K562 (cell line): ENCODE results near the gene OGFR. TPM values are rescaled to one million over a fixed set of nuclear protein-coding genes. Genes with fewer than 3 reads are reported as not detected.

Experiments
- ATAC-seq: fragments of 200-7000 bp; cut with Tn5 transposase; 3 replicates; pipeline ENCODE4 v1.9.1; 2020; ENCODE audit warnings: moderate library complexity
- BruUV-seq: library from RNA; stranded (reverse); fragments of 400-500 nt; replicated peaks from 2 replicates; lab custom pipeline; 2021; lab: Mats Ljungman, UMichigan
- CTCF ChIA-PET: fragments of 300-600 bp; formaldehyde crosslinking; extraction: SDS; loops from one replicate; lab custom pipeline; 2021; ENCODE audit warnings: low intra/inter-chr PET ratio; lab: Yijun Ruan, JAX
- POLR2A ChIA-PET: fragments of 300-600, 350-650 bp; sonication (Branson Sonifier 250); formaldehyde crosslinking; extraction: SDS; loops from one replicate; lab custom pipeline; 2021; ENCODE audit warnings: antibody characterized with exemption, inconsistent platforms; lab: Yijun Ruan, JAX
- DNase-seq, 4 experiments: peaks; one replicate each; pipeline versions ENCODE4 v3.0.0 to v3.0.0-alpha.2; 2011 to 2018; ENCODE audit warnings: low spot score in 3 of 4, mixed read lengths in 3 of 4; ENCODE audit errors: extremely low read depth in 1 of 4
- FAIRE-seq: peaks from 2 replicates; lab custom pipeline; 2011; peaks lifted over from hg19 to GRCh38; lab: Jason Lieb, UNC
- H2AFZ ChIP-seq: 2 replicates; pipeline ENCODE4 v1.6.0; 2011; ENCODE audit warnings: low read depth, low read length, control low read depth, inconsistent platforms
- H3K27ac ChIP-seq: fragments of 200-600 bp; 3 replicates; pipeline ENCODE4 v1.8.0; 2011; ENCODE audit warnings: low read depth, mild to moderate bottlenecking, control low read depth, inconsistent platforms, low read length, moderate library complexity, mixed read lengths; ENCODE audit errors: extremely low read depth
- H3K27me3 ChIP-seq, 2 experiments: fragments of 300-600 bp in 1 of 2; 2 replicates in 1 of 2; 3 replicates in 1 of 2; pipeline versions ENCODE4 v1.6.0 to v1.8.0; 2011; ENCODE audit warnings: inconsistent platforms in 2 of 2, low read length in 2 of 2, mild to moderate bottlenecking in 1 of 2, mixed read lengths in 1 of 2, moderate library complexity in 1 of 2; ENCODE audit not compliant: control insufficient read depth in 2 of 2, insufficient read depth in 2 of 2
- H3K36me3 ChIP-seq: fragments of 300-600 bp; 3 replicates; pipeline ENCODE4 v1.8.0; 2011; ENCODE audit warnings: mild to moderate bottlenecking, low read length, inconsistent platforms; ENCODE audit not compliant: control insufficient read depth, insufficient read depth
- H3K4me1 ChIP-seq, 2 experiments: fragments of 200-600 bp in 1 of 2; replicated peaks in 1 of 2; 2 replicates in 1 of 2; 3 replicates in 1 of 2; pipeline versions ENCODE4 v1.5.1 to v1.8.0; 2011; ENCODE audit warnings: inconsistent platforms in 2 of 2, low read length in 2 of 2, mild to moderate bottlenecking in 1 of 2, mixed read lengths in 1 of 2, moderate library complexity in 1 of 2; ENCODE audit not compliant: control insufficient read depth in 2 of 2, insufficient read depth in 2 of 2
- H3K4me2 ChIP-seq: 2 replicates; pipeline ENCODE4 v1.6.1; 2011; ENCODE audit warnings: low read length, control low read depth, inconsistent platforms, mixed read lengths; ENCODE audit not compliant: insufficient read depth
- H3K4me3 ChIP-seq: fragments of 200-600 bp; sonication (generic), shearing (Covaris generic); 2 replicates; pipeline ENCODE4 v1.5.1; 2016; ENCODE audit warnings: control low read depth, inconsistent platforms
- H3K79me2 ChIP-seq: fragments of 200-600 bp; 3 replicates; pipeline ENCODE4 v1.8.0; 2011; ENCODE audit warnings: low read length, inconsistent platforms; ENCODE audit not compliant: control insufficient read depth, insufficient read depth
- H3K9ac ChIP-seq, 2 experiments: 2 replicates each; pipeline versions ENCODE4 v1.6.0 to v1.6.1; 2011; ENCODE audit warnings: low read depth in 2 of 2, low read length in 2 of 2, control low read depth in 1 of 2, inconsistent platforms in 1 of 2, mild to moderate bottlenecking in 1 of 2, mixed read lengths in 1 of 2; ENCODE audit not compliant: insufficient read depth in 1 of 2
- H3K9me1 ChIP-seq: one replicate; pipeline ENCODE4 v1.6.0; 2011; ENCODE audit warnings: inconsistent platforms, mild to moderate bottlenecking, low read length, moderate library complexity; ENCODE audit not compliant: control insufficient read depth, insufficient read depth
- H3K9me3 ChIP-seq: replicated peaks from 2 replicates; pipeline ENCODE4 v1.5.1; 2011; ENCODE audit warnings: low read depth, low read length, inconsistent platforms; ENCODE audit not compliant: control insufficient read depth, insufficient read depth
- H4K20me1 ChIP-seq: replicated peaks from 2 replicates; pipeline ENCODE4 v1.6.1; 2011; ENCODE audit warnings: low read length, inconsistent platforms, mixed read lengths; ENCODE audit not compliant: control insufficient read depth, insufficient read depth
- BDP1 ChIP-seq: IDR thresholded peaks from 3 replicates; pipeline ENCODE4 v1.6.1; 2011; ENCODE audit not compliant: insufficient read length, insufficient read depth
- CCNT2 ChIP-seq: IDR thresholded peaks from 2 replicates; pipeline ENCODE4 v1.6.1; 2011; ENCODE audit warnings: borderline replicate concordance, low read depth, mild to moderate bottlenecking, moderate library complexity, mixed read lengths, low read length; ENCODE audit not compliant: insufficient read length; ENCODE audit errors: extremely low read depth
- CHD4 ChIP-seq: fragments of 200-600 bp; sonication (generic); IDR thresholded peaks from 3 replicates; pipeline ENCODE4 v1.6.1; 2012; ENCODE audit warnings: low read depth, mild to moderate bottlenecking, mixed read lengths, low read length, inconsistent platforms; ENCODE audit not compliant: insufficient read depth, insufficient replicate concordance, poor library complexity, severe bottlenecking
- FOXJ2 ChIP-seq: fragments of 200-800 bp; sonication (Bioruptor generic); IDR thresholded peaks from 2 replicates; pipeline ENCODE4 v1.6.1; 2016; ENCODE audit warnings: missing genetic modification characterization, missing compliant biosample characterization
- LEF1 ChIP-seq: fragments of 450-650 bp; IDR thresholded peaks from 2 replicates; pipeline ENCODE4 v1.6.1; 2016; ENCODE audit warnings: mild to moderate bottlenecking
- MYNN ChIP-seq, 2 experiments: sonication (generic); formaldehyde crosslinking in 1 of 2; IDR thresholded peaks; 2 replicates each; pipeline versions ENCODE4 v1.5.0 to v1.6.1; 2016 to 2020; ENCODE audit warnings: antibody characterized with exemption in 1 of 2, missing genetic modification reagents in 1 of 2
- NR3C1 ChIP-seq: sonication (generic); formaldehyde crosslinking; IDR thresholded peaks from 2 replicates; pipeline ENCODE4 v1.8.1; 2022; ENCODE audit warnings: missing genetic modification reagents
- POLR2G ChIP-seq: fragments of 200-400 bp; formaldehyde crosslinking; IDR thresholded peaks from 2 replicates; pipeline ENCODE4 v1.6.1; 2017; ENCODE audit warnings: low read depth, mild to moderate bottlenecking, antibody characterized with exemption, low read length, moderate library complexity
- PURB ChIP-seq: sonication (generic); formaldehyde crosslinking; IDR thresholded peaks from 2 replicates; pipeline ENCODE4 v1.9.0; 2021; ENCODE audit warnings: low read depth, mild to moderate bottlenecking, missing genetic modification reagents
- SMARCE1 ChIP-seq: fragments of 450-650 bp; IDR thresholded peaks from 2 replicates; pipeline ENCODE4 v1.7.1; 2016; ENCODE audit warnings: mild to moderate bottlenecking
- SRSF7 ChIP-seq: fragments of 200-400 bp; formaldehyde crosslinking; optimal IDR thresholded peaks from 2 replicates; pipeline ENCODE3; 2017; ENCODE audit warnings: mild to moderate bottlenecking, low read depth, low read length
- ZNF41 ChIP-seq: fragments of 250-450 bp; sonication (Bioruptor Pico); conservative IDR thresholded peaks from 2 replicates; pipeline ENCODE4 v1.4.0; 2020; ENCODE audit warnings: mild to moderate bottlenecking
- ZNF707 ChIP-seq: fragments of 250-450 bp; sonication (Bioruptor Pico); conservative IDR thresholded peaks from 2 replicates; pipeline ENCODE4 v1.8.0; 2022; ENCODE audit warnings: inconsistent platforms, mild to moderate bottlenecking, moderate library complexity
- WGBS: fragments of 100-300 bp; shearing (Covaris generic); methylation state at CpG from one replicate; pipeline ENCODE4 v1.1.6; 2016; ENCODE audit warnings: low coverage, mixed read lengths; ENCODE audit not compliant: insufficient coverage; ENCODE audit errors: missing lambda C conversion rate; 5-methylcytosine and 5-hydroxymethylcytosine counted together
- in situ Hi-C: fragments of 300-500 bp; cut with MboI; formaldehyde crosslinking; loops from 4 replicates; pipeline ENCODE4 v1.15.0; 2018; ENCODE audit warnings: inconsistent platforms, mixed read lengths
- intact Hi-C: fragments of 100-400 bp; cut with micrococcal nuclease; formaldehyde crosslinking; loops from 2 replicates; pipeline ENCODE4 v1.14.2; 2022
- polyA plus RNA-seq, 8 experiments: library from polyadenylated mRNA; depleted of rRNA in 4 of 8; stranded (reverse) in 5 of 8; unstranded in 3 of 8; fragments of >200 nt; fragmentation: Nextera tagmentation in 2 of 8; fragmentation: Illumina TruSeq in 1 of 8; extraction: Ambion mirVana in 2 of 8; extraction: Trizol in 1 of 8; gene quantifications; 2 replicates each; pipeline versions ENCODE4 v1.2.1 to v1.2.3, GENCODE V29; 2011 to 2014; ENCODE audit warnings: inconsistent platforms in 1 of 8, missing spikeins in 1 of 8
- total RNA-seq, 7 experiments: library from RNA; depleted of rRNA in 6 of 7; stranded (reverse); fragments of >200 nt in 6 of 7; fragmentation: Illumina TruSeq in 2 of 7; extraction: Trizol in 2 of 7; gene quantifications; 2 replicates each; pipeline versions ENCODE4 v1.2.1 to v1.2.3, GENCODE V29; 2011 to 2021; ENCODE audit warnings: low replicate concordance in 1 of 7
- TF ChIP-seq, protein P1 (sequence below): sonication (generic); formaldehyde crosslinking; IDR thresholded peaks from 2 replicates; pipeline ENCODE4 v1.8.0; 2022; ENCODE audit warnings: missing genetic modification reagents, mild to moderate bottlenecking, borderline replicate concordance
- TF ChIP-seq, protein P2 (sequence below): sonication (generic); formaldehyde crosslinking; IDR thresholded peaks from 2 replicates; pipeline ENCODE4 v1.8.0; 2022; ENCODE audit warnings: missing genetic modification reagents, mild to moderate bottlenecking, borderline replicate concordance
- TF ChIP-seq, protein P3 (sequence below): sonication (generic); formaldehyde crosslinking; IDR thresholded peaks from 2 replicates; pipeline ENCODE4 v1.8.1; 2023; ENCODE audit warnings: mild to moderate bottlenecking, missing genetic modification reagents, moderate library complexity
- TF ChIP-seq, protein P4 (sequence below): fragments of 250-450 bp; sonication (Bioruptor Pico); IDR thresholded peaks from 2 replicates; pipeline ENCODE4 v1.8.0; 2021; ENCODE audit warnings: moderate library complexity, mild to moderate bottlenecking, inconsistent platforms

OGFR gene
- total and polyA plus RNA-seq, 9 of the 15 experiments (the other 6 are each of a cell fraction or from before 2014, with no cell fraction given), result 0.39 to 56.3 (median 17.5) TPM

DNA sequence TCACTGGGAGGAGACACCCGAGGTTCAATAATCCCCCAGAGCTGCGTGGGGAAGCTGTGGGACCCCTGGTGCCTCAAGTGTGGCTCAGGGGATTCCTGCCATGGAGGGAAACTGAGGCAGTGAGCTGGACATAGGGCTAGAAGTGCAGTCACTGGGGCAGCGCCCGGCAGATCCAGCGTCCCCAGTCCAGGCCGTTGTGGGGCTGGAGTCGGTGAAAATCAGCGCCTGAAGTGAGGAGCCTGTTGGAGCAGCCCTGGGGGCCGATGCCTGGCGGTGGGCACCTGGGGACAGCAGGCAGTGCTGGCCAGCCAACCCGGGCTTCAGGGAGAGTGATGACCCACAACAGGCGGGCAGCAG lies 10.1 kb downstream of the OGFR start:
- Histone ChIP-seq H3K9ac (no peak overlapping the region), H3K4me2 (no peak overlapping the region)
- BruUV-seq, result no TSS peak
- TF ChIP-seq BDP1 (no peak), CCNT2 (peak; percentile 5), SRSF7 (no peak), SMARCE1 (no peak), LEF1 (no peak), PURB (CRISPR knock-in tag) (no peak), FOXJ2 (tag) (no peak), POLR2G (peak; percentile 69), MYNN (IDR thresholded peaks at IDR 0.05) (no peak), MYNN (CRISPR knock-in tag; IDR thresholded peaks at IDR 0.05) (no peak), CHD4 (no peak), NR3C1 (CRISPR knock-in tag) (no peak), ZNF707 (CRISPR knock-in tag) (no peak), ZNF41 (CRISPR knock-in tag) (no peak)
- TF ChIP-seq, protein P1, sequence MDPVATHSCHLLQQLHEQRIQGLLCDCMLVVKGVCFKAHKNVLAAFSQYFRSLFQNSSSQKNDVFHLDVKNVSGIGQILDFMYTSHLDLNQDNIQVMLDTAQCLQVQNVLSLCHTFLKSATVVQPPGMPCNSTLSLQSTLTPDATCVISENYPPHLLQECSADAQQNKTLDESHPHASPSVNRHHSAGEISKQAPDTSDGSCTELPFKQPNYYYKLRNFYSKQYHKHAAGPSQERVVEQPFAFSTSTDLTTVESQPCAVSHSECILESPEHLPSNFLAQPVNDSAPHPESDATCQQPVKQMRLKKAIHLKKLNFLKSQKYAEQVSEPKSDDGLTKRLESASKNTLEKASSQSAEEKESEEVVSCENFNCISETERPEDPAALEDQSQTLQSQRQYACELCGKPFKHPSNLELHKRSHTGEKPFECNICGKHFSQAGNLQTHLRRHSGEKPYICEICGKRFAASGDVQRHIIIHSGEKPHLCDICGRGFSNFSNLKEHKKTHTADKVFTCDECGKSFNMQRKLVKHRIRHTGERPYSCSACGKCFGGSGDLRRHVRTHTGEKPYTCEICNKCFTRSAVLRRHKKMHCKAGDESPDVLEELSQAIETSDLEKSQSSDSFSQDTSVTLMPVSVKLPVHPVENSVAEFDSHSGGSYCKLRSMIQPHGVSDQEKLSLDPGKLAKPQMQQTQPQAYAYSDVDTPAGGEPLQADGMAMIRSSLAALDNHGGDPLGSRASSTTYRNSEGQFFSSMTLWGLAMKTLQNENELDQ (CRISPR knock-in tag), result no peak
- TF ChIP-seq, protein P2, sequence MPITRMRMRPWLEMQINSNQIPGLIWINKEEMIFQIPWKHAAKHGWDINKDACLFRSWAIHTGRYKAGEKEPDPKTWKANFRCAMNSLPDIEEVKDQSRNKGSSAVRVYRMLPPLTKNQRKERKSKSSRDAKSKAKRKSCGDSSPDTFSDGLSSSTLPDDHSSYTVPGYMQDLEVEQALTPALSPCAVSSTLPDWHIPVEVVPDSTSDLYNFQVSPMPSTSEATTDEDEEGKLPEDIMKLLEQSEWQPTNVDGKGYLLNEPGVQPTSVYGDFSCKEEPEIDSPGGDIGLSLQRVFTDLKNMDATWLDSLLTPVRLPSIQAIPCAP (CRISPR knock-in tag), result no peak
- TF ChIP-seq, protein P3, sequence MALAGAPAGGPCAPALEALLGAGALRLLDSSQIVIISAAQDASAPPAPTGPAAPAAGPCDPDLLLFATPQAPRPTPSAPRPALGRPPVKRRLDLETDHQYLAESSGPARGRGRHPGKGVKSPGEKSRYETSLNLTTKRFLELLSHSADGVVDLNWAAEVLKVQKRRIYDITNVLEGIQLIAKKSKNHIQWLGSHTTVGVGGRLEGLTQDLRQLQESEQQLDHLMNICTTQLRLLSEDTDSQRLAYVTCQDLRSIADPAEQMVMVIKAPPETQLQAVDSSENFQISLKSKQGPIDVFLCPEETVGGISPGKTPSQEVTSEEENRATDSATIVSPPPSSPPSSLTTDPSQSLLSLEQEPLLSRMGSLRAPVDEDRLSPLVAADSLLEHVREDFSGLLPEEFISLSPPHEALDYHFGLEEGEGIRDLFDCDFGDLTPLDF (CRISPR knock-in tag), result no peak
- TF ChIP-seq, protein P4, sequence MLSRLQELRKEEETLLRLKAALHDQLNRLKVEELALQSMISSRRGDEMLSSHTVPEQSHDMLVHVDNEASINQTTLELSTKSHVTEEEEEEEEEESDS (CRISPR knock-in tag), result no peak

More for the DNA sequence above, 10.1 kb downstream of the OGFR start:
- in situ Hi-C loops (no loop called here), intact Hi-C loops (no loop called here)
- DNase-seq (no peak), ATAC-seq (no peak), FAIRE-seq (no peak)
- H4K20me1 ChIP-seq, result peaks cover 6% of the 10 kb centered on the region
- peaks cover 0 to 10% of the 10 kb centered on the region in 2 experiments; a peak in 3 of 5 replicates for H3K27me3 ChIP-seq
- 56% methylated on average over 8 of the region's 12 CpGs for WGBS
- no peaks in the 10 kb centered on the region for H3K9me1 ChIP-seq
- H3K4me1 ChIP-seq, result peaks cover 3 to 82% of the 10 kb centered on the region in 2 experiments; a peak in 3 of 5 replicates
- H3K36me3 ChIP-seq, result peaks cover 30% of the 10 kb centered on the region; the same call in 2 of the 3 replicates
- ChIA-PET POLR2A (interaction anchor here (0.6 to 1.1 kb wide), 2 partner anchors 18 to 180 kb away, joined by 3 read pairs; partner anchors contain the start of gene MRGBP), CTCF (no interaction called here)
- no peak overlapping the region for H2AFZ ChIP-seq
- no peaks in the 10 kb centered on the region for H3K79me2 ChIP-seq
- H3K4me3 ChIP-seq, result no peak overlapping the region
- H3K27ac ChIP-seq, result no peak overlapping the region
- no peaks in the 10 kb centered on the region for H3K9me3 ChIP-seq
